ENCODE data around the gene ARHGEF9.

DNA sequence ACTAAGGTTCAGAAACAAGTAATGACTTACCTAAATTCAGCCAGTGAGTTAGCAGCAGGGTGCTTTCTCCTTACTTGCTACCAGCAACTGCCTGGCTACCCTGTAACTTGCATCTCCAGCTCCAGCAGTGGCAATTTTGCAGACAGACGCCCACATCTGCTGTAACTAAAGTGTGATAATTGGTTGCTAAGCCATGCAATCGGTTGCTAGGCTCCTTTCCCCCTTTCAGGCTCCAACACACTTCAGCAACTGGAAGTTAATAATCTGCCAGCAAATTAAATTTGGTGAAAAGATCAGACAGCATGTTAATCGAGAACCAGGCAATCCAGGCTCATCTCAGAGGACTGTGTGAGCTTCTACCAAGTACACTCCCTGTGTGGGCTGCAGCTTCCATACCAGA, 24.2 kb upstream of the ARHGEF9 start:
- TF ChIP-seq, protein P1, sequence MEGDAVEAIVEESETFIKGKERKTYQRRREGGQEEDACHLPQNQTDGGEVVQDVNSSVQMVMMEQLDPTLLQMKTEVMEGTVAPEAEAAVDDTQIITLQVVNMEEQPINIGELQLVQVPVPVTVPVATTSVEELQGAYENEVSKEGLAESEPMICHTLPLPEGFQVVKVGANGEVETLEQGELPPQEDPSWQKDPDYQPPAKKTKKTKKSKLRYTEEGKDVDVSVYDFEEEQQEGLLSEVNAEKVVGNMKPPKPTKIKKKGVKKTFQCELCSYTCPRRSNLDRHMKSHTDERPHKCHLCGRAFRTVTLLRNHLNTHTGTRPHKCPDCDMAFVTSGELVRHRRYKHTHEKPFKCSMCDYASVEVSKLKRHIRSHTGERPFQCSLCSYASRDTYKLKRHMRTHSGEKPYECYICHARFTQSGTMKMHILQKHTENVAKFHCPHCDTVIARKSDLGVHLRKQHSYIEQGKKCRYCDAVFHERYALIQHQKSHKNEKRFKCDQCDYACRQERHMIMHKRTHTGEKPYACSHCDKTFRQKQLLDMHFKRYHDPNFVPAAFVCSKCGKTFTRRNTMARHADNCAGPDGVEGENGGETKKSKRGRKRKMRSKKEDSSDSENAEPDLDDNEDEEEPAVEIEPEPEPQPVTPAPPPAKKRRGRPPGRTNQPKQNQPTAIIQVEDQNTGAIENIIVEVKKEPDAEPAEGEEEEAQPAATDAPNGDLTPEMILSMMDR (IDR thresholded peaks at IDR 0.05; ENCODE audit: poor library complexity, severe bottlenecking), result no peak
- TF ChIP-seq POLR2AphosphoS5 (IDR thresholded peaks at IDR 0.05) (no peak), RAD21 (conservative IDR thresholded peaks at IDR 0.05) (no peak), TAF1 (IDR thresholded peaks at IDR 0.05; ENCODE audit: low read depth) (no peak), EP300 (conservative IDR thresholded peaks at IDR 0.05; ENCODE audit: poor library complexity, severe bottlenecking) (no peak)
- TF ChIP-seq, protein P2, sequence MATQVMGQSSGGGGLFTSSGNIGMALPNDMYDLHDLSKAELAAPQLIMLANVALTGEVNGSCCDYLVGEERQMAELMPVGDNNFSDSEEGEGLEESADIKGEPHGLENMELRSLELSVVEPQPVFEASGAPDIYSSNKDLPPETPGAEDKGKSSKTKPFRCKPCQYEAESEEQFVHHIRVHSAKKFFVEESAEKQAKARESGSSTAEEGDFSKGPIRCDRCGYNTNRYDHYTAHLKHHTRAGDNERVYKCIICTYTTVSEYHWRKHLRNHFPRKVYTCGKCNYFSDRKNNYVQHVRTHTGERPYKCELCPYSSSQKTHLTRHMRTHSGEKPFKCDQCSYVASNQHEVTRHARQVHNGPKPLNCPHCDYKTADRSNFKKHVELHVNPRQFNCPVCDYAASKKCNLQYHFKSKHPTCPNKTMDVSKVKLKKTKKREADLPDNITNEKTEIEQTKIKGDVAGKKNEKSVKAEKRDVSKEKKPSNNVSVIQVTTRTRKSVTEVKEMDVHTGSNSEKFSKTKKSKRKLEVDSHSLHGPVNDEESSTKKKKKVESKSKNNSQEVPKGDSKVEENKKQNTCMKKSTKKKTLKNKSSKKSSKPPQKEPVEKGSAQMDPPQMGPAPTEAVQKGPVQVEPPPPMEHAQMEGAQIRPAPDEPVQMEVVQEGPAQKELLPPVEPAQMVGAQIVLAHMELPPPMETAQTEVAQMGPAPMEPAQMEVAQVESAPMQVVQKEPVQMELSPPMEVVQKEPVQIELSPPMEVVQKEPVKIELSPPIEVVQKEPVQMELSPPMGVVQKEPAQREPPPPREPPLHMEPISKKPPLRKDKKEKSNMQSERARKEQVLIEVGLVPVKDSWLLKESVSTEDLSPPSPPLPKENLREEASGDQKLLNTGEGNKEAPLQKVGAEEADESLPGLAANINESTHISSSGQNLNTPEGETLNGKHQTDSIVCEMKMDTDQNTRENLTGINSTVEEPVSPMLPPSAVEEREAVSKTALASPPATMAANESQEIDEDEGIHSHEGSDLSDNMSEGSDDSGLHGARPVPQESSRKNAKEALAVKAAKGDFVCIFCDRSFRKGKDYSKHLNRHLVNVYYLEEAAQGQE (IDR thresholded peaks at IDR 0.05; ENCODE audit: borderline replicate concordance), result no peak

All from neural cell (in vitro differentiated cells).